Measurements from ENCODE around the gene CCN2. TPM values are rescaled to one million over a fixed set of nuclear protein-coding genes. Genes with fewer than 3 reads are reported as not detected.
A peak's percentile ranks its signal among the peaks of the same experiment; 100 is the strongest.
"Not testable (repeated sequence)": the region's sequence is repeated elsewhere in the genome, so short reads cannot be mapped to it uniquely, and the experiment has no call there.

CCN2 gene
- total RNA-seq, 1 experiment from 2014 or later = 32.8 TPM

DNA sequence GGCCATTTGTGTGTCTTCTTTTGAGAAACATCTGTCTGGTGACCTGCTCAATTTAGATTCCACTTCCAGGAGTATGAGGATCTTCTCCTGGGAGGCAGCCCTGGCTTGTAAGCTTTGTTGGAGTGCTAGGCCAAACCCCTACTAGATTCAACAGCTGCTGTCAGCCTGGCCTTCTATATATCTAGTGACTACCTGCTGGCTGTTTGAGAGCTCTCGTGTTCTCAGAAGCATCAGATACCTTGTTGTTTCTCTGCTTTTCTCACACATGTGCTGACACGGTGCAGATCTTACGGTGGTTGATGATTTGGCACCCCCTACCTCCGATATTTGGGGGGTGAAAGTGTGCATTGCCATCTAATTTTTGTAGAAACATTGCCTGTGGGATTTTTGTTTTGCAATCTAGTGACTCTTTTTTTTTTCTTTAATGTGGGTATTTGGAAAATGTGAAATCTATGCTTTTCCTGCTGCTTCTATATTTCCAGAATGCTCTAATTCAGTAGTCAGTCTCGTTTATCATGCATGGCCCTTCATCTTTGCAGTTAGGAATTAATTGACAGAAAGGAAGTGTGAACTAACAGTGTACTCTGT lies 4.7 kb downstream of the CCN2 start:
- DNase-seq (ENCODE audit: low spot score) = peak; percentile 39

DNA sequence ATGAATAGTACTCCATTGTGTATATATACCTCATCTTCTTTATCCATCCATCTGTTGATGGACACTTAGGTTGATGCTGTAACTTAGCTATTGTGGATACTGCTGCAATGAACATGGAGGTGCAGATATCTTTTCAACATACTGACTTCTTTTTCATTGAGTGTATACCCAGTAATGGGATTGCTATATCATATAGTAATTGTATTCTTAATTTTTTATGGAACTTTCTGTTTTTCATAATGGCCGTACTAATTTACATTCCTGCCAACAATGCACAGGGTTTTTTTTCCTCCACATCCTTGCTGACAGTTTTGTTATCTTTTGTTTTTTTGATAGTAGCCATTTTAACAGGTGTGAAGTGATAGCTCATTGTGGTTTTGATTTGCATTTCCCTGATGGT lies 5.2 kb downstream of the CCN2 start:
- DNase-seq (ENCODE audit: low spot score) = no peak

DNA sequence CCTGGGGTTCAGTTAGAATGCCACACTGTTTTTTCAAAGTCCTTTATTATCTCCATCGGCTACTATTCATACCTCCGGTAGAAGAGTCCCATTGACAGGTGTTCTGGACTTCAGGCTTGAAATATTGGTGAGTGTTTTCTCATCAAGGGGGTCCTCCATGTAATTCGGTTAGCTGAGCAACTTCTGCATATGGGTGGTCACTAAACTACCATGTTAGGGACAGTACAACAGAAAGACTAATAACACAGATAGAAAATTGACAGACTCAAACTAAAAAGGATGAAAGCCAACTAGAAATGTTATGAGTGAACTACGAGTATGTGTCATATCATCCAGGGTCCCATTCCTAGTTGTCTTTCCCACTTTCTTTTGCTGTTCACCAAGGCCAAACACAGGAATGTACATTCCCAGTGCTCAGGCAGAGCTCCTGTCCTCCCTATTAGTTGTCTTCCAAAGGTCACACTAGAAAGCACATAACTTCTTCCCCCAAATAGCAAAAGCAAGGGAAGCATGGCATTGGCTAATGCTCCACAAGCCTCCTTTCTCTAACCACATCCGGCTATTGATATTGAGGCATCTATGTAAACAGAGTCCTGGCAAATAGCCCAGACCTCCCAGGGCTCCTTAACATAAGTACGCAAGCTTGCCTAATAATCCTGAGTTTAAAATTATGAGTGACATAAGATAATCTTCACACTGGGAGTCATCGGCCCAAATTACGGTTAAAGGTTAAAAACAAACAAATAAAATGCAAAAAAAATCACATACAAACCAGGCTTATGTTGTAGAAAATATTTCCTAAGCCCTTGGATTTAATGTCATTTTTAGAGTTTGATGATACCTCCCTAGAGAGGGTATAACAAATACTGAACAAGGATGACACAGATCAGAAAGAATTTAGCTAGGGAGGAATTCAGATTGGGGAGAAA lies 13.2 kb downstream of the CCN2 start:
- DNase-seq (ENCODE audit: low spot score) = no peak

DNA sequence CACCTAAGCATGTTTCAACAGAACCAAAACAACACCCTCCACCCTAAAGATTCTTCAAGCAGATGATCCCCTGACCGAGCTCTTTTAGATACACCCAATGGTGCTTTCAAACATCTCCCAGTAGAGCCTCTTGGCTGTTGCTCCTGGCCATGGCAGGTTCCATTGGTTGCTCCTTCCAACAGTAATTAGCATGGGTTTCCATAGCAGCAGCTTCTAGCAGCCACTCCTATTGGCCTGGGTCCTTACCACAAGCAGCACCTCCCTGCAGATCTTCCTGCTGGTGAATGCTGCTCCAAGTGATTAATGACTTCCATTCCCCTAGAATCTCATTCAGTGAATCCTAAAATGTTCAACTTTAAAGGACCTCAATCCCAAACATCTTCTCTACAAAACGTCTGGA lies 13.9 kb downstream of the CCN2 start:
- DNase-seq (ENCODE audit: low spot score) = no peak

DNA sequence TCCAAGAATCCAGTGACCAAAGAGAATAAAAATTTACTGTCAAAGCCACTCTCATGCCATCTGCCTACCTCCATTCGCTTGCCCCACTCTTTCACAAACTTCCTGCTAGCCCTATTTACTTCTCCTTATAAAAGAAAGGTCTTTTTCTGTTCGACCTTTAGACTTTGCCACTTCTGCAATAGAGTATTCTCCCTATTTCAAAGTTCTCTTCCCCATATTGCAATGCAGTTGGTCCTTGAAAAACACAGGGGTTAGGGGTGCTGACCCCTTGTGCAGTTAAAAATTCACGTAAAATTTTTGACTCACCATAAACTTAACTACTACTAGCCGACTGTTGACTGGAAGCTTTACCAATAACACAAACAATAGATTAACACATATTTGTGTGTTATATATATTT lies 15.0 kb downstream of the CCN2 start:
- DNase-seq (ENCODE audit: low spot score) = no peak

DNA sequence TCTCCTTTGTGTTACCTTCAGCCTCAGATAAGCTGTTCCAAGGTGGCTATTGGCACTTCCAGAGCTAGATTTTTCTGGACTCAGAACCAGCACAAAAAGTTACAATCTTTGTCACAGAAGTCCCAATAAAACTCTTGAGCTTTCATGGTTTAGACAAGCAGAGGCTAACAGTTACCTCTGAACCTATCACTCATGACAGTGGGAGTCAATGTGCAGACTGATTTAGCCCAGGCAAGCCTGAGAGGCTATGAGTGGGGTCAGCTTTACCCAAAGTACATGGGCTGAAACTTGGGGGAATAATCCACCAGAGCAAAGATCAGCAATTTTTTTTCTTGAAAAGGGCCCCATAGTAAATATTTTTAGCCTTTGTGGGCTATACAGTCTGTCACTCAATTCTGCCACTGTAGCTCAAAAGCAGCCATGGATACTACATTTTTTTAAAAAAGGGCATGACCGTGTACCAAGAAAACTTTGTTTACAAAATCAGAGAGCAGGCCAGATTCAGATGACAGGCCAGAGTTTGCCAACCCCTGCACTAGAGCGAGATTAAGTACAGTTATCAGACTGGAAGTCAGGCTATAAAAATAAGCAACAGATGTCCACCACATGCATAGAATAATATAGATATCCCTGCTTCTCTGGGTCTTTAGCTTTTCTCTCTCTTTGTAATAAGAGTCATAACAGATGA lies 20.0 kb downstream of the CCN2 start:
- DNase-seq (ENCODE audit: low spot score) = no peak

DNA sequence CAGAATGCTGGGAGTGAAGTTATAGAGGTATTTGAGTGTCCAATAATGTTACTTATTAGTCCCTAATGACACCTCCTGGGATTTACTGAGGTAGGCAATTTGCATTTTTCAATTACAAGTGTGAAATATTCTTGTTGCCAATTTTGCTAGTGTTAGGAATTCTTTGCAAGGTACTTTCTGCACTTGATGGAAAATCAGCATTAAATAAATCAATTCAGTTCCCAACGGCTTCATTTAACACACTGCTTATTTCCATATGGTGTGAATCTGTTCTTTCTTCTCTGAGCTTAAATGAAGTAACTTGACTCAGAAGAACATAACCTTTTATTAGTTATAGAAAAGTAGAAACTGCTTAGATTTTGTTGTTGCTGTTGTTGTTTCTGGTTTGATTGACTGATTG lies 21.2 kb downstream of the CCN2 start:
- DNase-seq (ENCODE audit: low spot score) = no peak

DNA sequence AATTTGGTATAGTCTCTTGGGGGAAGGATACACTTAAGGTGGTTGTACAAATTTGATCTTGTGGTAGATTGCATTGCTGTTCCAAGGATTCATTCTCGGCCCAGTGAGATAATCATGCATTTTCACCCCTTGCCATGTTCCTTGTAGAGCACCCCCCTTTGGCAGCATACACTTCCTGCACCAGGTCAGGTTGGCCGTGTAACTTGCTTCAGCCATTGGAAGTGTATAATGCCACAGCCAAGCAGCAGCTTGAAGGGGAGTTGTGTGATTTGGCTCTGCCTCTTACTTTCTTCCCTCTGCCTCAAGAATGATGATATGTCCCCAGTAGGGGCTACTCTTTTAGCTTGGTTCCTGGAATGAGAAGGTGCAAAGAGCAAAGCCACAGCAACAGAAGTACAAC lies 21.9 kb downstream of the CCN2 start:
- DNase-seq (ENCODE audit: low spot score) = no peak

DNA sequence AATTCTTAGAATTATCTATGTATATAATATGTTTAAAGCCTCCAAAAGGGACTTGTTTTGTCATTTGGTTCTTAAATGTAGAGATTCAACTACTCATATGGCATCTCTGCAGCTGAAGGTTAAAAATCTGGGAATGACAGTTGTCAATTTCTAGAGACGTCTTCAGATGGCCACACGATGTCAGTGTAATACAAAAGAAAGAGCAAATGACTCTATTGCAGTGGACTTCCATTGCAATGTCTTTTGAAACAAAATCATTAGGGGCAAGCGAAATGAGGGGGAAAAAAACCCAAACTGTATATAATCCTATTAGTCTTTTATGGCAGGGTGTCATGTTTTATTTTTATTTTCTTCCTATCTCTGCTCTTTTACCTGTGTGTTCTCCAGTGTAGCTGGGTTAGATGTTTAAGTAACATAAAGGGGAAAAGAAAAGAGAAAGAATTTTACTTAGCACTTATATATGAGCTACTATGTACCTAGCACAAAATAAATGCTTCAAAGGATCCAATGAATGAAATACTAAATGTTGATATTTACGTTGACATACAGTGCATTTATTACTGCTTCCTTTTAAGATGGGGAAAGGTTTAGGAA lies 26.2 kb downstream of the CCN2 start:
- DNase-seq (ENCODE audit: low spot score) = peak; percentile 62

DNA sequence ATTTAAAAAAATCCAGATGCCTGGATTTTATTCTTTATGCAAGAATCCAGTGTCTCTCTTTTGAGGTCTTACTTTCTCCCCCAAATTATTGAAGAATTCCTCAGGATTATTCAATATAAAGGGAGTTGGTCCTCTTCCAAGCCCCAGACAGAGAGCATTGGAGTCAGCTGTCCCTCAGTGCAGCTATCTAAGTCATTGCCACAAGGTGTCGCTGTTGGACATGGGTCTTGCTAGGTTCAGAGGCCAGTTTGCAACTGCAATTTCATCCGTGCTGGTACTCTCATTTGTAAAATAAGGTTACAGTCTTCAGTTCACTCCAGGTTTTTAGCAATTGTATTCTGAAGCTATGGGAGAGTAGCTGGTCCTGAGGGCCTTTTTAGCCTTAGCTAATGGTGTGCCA lies 27.8 kb downstream of the CCN2 start:
- peak; percentile 79 for DNase-seq (ENCODE audit: low spot score)

DNA sequence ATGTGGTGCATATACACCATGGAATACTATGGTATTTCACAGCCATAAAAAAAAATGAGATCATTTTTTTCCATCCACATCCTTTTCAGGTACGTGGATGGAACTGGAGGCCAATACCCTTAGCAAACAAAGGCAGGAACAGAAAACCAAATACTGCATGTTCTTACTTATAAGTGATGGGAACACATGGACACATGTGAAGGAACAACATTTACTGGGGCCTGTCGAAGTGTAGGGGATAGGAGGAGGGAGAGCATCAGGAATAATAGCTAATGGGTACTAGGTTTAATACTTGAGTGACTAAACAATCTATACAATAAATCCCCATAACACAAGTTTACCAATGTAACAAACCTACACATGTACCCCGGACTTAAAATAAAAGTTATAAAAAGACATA lies 30.5 kb downstream of the CCN2 start:
- DNase-seq (ENCODE audit: low spot score) = no peak

DNA sequence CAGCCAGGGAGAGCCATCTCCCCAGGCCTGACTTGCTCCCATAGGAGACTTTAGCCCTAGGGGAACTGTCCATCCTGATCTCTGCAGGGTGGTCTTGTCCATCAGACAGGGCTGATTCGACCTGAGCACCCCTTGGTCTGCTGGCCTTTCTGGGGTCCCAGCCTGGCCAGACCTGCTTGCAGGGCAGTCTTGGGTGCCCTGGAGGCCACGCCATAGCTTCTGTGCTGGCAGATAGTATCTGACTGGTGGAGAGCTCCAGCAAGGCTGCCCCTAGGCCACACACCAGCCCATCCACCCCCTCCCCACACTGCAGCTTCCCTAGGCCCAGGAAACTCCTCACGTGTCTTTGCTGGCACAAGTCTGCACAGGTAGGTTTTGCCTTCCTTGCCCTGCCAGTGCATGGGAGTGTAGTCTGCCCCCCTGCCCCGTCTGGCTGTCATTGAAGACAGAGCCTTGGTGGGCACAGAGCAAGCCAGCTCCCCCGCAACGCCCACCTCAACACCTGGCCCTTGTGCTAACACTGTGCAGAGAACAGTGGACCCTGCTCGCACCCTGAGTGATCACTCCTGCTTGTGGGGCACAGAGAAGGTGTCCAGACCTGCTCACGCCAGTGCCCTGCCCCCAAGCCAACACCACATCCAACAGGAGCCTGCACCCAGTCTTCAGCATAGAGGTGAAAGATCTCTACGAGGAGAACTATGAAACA lies 32.4 kb downstream of the CCN2 start:
- DNase-seq (ENCODE audit: low spot score) = no peak

DNA sequence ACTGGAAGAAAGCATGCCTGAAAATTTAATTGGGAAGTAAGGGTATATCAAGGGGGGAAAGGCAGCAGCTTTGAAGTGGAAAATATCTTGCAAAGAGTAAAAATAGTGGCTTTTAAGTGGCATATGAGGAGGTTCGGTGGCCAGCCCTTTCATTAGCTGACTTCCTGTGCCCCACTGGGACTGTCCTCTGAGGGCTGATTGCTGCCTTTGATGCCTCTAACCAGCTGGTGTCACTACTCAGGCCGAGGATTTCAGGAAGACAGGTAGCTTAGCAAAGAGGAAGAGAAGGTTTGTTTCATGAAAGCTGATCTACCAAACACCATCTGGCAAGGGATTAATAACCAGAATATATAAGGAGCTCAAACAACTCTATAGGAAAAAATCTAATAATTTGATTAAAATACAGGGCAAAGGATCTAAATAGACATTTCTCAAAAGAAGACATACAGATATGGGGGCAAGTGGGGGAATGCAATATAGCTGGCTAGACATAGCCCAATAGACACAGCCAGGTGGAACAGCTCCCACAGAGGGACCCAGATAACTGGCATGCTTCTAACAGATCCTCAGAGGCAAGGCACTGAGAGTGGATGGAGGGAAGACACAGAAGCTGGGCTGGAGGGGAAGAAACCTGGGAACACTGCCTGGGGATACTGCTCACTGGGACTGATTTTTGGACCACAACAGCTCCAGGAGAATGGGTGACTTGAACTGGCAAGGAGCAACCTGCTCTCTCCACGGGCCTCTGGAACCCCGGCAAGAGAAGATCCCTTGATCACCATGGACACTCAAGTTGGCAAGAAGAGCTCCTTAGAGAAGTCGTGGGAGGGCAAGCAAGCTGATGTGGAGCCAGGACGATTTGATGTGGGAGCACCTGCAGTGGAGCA lies 33.2 kb downstream of the CCN2 start:
- no peak for DNase-seq (ENCODE audit: low spot score)

DNA sequence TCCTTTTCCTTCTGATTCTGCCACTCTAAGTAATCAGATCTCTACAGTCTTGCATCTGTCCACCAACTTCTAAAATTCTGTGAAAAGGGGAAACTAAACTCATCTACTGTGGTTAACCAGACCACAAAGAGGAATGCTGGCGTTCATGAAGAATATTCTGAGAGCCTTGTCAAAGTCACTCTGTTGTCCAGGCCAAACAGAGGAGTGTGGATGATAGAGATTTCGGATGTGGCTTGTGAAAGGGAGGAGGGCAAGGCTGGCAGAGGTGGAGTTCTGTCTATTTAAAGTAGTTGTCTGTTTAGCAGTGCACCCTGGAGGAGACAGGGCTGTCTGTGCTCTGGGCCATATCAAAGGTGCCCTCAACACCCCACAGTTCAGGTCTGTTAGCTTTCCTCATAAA lies 33.9 kb downstream of the CCN2 start:
- DNase-seq (ENCODE audit: low spot score) = no peak

DNA sequence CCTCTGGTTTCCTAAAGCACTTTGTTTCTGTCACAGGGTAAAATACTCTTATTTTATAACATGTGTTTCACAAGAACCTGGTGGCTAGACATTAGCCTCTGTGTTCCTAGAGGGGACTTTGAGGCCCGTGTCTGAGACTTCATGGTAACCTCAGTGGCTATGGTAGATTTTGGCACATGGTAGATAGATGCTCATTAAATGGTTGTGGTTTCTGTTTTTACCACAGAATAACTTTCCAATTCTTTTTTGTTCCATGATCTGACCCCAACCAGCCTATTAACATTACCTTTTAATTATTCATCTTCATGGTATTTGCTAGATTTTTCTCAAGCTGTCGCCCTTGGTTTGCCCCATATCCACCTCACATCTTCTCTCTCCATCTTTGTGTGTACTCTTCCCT lies 34.3 kb downstream of the CCN2 start:
- no peak for DNase-seq (ENCODE audit: low spot score)

DNA sequence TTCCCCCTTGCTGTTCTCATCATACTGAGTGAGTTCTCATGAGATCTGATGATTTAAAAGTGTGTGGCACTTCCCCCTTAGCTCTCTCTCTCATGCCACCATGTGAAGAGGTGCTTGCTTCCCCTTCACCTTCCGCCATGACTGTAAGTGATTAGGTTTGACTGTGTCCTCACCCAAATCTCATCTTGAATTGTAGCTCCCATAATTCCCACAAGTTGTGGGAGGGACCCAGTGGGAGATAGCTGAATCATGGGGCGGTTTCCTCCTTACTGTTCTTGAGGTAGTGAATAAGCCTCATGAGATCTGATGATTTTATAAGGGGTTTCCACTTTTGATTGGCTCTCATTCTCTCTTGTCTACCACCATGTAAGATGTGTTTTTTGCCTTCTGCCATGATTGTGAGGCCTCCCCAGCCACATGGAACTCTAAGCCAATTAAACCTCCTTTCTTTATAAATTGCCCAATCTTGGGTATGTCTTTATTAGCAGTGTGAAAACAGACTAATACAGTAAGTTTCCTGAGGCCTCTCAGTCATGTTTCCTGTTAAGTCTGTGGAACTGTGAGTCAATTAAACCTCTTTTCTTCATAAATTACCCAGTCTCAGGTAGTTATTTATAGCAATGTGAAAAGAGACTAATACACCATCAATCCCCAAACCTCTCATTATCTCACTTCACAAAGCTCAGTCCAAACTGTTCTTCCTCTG lies 34.9 kb downstream of the CCN2 start:
- not testable (repeated sequence) for DNase-seq (ENCODE audit: low spot score)

DNA sequence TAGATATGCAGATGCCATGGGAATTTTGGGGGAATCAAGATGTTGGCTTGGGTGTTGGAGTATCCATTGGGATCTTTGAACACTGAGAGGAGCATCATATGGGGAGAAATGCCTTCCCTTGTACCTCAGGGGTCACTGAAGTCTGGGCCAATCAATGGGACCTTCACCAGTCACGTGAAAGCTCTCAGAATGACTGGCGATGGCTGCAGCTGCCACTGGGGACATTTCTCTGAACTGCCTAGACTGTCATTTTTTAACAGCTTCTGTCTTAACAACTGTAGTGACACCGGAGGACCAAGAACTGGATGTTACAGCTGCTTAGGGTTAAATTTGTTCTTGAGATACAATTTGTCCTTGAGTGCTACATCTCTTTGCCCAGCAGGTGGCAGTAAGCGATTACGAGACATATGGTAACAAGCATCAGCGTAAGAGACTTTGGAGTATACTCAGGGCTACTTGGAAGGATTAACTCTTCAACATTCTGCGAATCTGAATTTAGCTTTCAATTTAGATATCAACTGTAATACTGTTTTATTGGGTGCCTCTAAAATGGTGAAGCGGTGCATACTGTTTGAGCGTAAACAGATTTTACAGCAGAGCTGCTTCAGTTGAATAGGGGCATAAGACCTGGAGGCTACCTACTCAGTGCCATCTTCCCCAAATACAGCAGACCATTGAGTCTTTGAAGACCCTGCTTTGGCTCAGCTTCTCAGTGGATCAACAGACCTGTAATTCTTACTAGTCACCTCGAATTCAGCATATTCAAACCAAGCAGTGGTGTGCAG lies 36.0 kb downstream of the CCN2 start:
- peak; percentile 77 for DNase-seq (ENCODE audit: low spot score)

DNA sequence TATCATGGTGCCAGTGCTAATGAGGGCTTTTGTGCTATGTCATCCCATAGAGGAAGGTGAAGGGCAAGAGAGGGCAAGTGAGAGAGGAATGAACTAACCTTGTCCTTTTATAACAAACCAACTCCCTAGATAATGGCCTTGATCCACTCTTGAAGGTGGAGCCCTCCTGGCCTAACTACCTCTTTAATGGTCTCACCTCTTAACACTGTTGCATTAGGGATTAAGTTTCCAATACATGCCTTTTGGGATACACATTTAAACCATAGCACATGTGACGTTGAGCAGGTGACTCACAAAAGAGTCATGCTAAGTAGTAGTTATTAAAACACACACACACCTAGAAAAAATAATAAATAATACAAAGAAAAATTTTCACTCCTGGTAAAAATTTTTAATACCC lies 36.9 kb downstream of the CCN2 start:
- DNase-seq (ENCODE audit: low spot score) = no peak

DNA sequence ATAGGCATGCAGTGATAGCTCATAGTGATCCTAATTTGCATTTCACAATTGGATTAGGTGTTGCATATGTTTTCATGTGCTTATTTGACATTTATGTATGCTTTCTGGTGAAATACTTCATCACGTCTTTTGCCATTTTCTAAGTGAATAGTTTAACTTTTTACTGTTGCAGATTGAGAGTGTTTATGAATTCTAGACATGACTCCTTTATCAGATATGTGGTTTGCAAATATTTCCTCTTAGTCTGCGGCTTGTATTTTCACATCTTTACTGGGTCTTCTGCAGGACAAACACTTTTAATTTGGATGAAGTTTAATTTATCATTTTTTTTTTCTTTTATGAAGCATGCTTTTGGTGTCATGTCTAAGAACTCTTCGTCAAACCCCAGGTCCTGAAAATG lies 39.2 kb downstream of the CCN2 start:
- DNase-seq (ENCODE audit: low spot score) = no peak
